Smooth muscle cell (in vitro differentiated cells): ENCODE measurements around the gene ACOX3. TPM values are rescaled to one million over a fixed set of nuclear protein-coding genes. Genes with fewer than 3 reads are reported as not detected.
A peak's percentile ranks its signal among the peaks of the same experiment; 100 is the strongest.
"Not testable (repeated sequence)": the region's sequence is repeated elsewhere in the genome, so short reads cannot be mapped to it uniquely, and the experiment has no call there.

Source experiments
- DNase-seq: peaks from one replicate; lab custom pipeline; 2025; ENCODE audit not compliant: unreplicated experiment; lab: John Stamatoyannopoulos, UW
- H2AFZ ChIP-seq: fragments of 200-600 bp; sonication (generic); 2 replicates; pipeline ENCODE4 v1.6.0; 2016; ENCODE audit warnings: antibody characterized with exemption, low read depth, mild to moderate bottlenecking
- H3F3A ChIP-seq: fragments of 200-600 bp; sonication (generic); 2 replicates; pipeline ENCODE4 v1.6.0; 2017; ENCODE audit warnings: antibody characterized with exemption, low read depth
- H3K27ac ChIP-seq: fragments of 200-600 bp; sonication (generic); 2 replicates; pipeline ENCODE4 v1.5.1; 2016; ENCODE audit warnings: low read depth, mild to moderate bottlenecking
- H3K27me3 ChIP-seq: fragments of 200-600 bp; sonication (generic); 2 replicates; pipeline ENCODE4 v1.6.1; 2016; ENCODE audit warnings: low read depth, mild to moderate bottlenecking
- H3K36me3 ChIP-seq: fragments of 200-600 bp; sonication (generic); 2 replicates; pipeline ENCODE4 v1.5.1; 2016; ENCODE audit warnings: low read depth
- H3K4me1 ChIP-seq: fragments of 200-600 bp; sonication (generic); 2 replicates; pipeline ENCODE4 v1.5.1; 2016; ENCODE audit warnings: low read depth
- H3K4me2 ChIP-seq: fragments of 200-600 bp; sonication (generic); 2 replicates; pipeline ENCODE4 v1.6.0; 2016; ENCODE audit warnings: mild to moderate bottlenecking
- H3K4me3 ChIP-seq: fragments of 200-600 bp; sonication (generic); 2 replicates; pipeline ENCODE4 v1.5.1; 2016; ENCODE audit warnings: mild to moderate bottlenecking
- H3K79me2 ChIP-seq: fragments of 200-600 bp; sonication (generic); 2 replicates; pipeline ENCODE4 v1.6.0; 2016; ENCODE audit warnings: low read depth, mild to moderate bottlenecking
- H3K9ac ChIP-seq: fragments of 200-600 bp; sonication (generic); 2 replicates; pipeline ENCODE4 v1.6.0; 2016; ENCODE audit warnings: low read depth
- H3K9me3 ChIP-seq: fragments of 200-600 bp; sonication (generic); replicated peaks from 2 replicates; pipeline ENCODE4 v1.5.1; 2016; ENCODE audit warnings: low read depth
- H4K20me1 ChIP-seq: fragments of 200-600 bp; sonication (generic); 2 replicates; pipeline ENCODE4 v1.6.0; 2016; ENCODE audit warnings: low read depth
- WGBS: methylation state at CpG from one replicate; pipeline ENCODE4 v1.1.7; 2016; ENCODE audit warnings: low lambda C conversion rate; 5-methylcytosine and 5-hydroxymethylcytosine counted together
- polyA plus RNA-seq: library from polyadenylated mRNA; unstranded; fragments of >200 nt; fragmentation: Nextera tagmentation; extraction: Ambion mirVana; gene quantifications from 2 replicates; pipeline ENCODE4 v1.2.1, GENCODE V29; 2016
- total RNA-seq: library from RNA; depleted of rRNA; stranded (reverse); fragments of >200 nt; gene quantifications from 2 replicates; pipeline ENCODE4 v1.2.3, GENCODE V29; 2014
- TF ChIP-seq, protein P1 (sequence below): fragments of 200-600 bp; sonication (generic); IDR thresholded peaks from 2 replicates; pipeline ENCODE4 v1.5.1; 2017; ENCODE audit warnings: borderline replicate concordance, mild to moderate bottlenecking, antibody characterized with exemption; ENCODE audit not compliant: insufficient read depth, poor library complexity, severe bottlenecking

Gene ACOX3
- total and polyA plus RNA-seq, 2 experiments from 2014 or later: 25.0 to 27.9 TPM

DNA sequence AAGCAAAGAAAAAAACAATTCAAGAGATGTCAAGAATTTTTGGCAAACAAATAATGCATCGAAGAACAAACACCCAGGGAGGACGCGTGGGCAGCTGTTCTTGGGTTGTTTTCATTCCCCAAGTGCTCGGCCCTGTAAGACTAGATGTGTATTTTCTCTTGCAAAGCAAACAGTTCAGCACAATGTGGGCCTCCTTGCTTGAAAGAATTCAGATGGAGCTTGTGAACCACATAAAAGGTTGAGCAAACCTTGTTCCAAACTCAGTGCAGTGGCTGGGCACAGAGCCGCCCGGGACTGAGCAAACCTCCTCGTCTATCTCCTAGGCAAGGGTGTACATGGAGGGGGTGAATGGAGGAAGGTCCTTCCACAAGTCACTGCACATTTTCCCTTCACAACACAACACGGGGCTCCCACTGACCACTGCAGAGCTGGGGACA is 88.6 kb downstream of the ACOX3 start:
- H3K79me2 ChIP-seq: no peaks in the 10 kb centered on the region
- no peaks in the 10 kb centered on the region for H3K9me3 ChIP-seq
- peak overlapping the region; percentile 13 for H3K4me2 ChIP-seq
- peaks cover 4% of the 10 kb centered on the region for H3F3A ChIP-seq
- no peak overlapping the region for H3K4me3 ChIP-seq
- no peak overlapping the region for H3K27ac ChIP-seq
- H2AFZ ChIP-seq: no peak overlapping the region
- TF ChIP-seq, protein P1, sequence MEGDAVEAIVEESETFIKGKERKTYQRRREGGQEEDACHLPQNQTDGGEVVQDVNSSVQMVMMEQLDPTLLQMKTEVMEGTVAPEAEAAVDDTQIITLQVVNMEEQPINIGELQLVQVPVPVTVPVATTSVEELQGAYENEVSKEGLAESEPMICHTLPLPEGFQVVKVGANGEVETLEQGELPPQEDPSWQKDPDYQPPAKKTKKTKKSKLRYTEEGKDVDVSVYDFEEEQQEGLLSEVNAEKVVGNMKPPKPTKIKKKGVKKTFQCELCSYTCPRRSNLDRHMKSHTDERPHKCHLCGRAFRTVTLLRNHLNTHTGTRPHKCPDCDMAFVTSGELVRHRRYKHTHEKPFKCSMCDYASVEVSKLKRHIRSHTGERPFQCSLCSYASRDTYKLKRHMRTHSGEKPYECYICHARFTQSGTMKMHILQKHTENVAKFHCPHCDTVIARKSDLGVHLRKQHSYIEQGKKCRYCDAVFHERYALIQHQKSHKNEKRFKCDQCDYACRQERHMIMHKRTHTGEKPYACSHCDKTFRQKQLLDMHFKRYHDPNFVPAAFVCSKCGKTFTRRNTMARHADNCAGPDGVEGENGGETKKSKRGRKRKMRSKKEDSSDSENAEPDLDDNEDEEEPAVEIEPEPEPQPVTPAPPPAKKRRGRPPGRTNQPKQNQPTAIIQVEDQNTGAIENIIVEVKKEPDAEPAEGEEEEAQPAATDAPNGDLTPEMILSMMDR: no peak
- no peaks in the 10 kb centered on the region for H3K27me3 ChIP-seq
- H3K4me1 ChIP-seq: peaks cover 10% of the 10 kb centered on the region
- 60% methylated on average over 8 of the region's 8 CpGs for WGBS
- no peaks in the 10 kb centered on the region for H3K36me3 ChIP-seq
- H3K9ac ChIP-seq: no peak overlapping the region
- no peak for DNase-seq
- no peaks in the 10 kb centered on the region for H4K20me1 ChIP-seq

DNA sequence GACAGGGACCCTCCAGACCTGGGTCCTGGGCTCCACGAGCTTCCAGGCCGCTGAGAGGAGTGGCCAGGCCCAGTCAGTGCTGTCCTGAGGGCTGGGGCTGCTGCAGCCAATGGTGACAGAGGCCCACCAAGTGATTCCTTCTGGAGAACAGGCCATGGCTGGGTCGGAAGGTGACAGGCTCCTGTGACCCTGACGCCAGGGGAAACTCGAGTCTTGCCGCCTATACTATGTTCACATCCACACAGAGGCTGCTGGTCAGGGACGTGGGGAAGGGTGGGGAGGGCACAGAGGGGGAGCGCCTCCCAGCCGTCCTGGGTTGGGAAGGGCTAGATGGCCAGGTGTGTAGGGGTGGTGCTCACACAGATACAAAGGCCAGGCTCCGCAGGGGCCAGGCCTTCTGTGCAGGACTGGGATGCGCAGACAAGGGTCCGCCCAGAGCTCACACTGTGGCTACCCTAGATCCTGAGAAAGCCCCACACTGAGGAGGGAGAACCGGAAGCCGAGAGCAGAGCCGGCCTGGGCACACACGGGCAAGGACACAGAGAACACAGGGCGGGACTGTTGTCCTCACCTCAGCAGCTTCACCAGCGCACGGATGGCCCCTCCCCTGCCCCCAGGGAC is 89.6 kb downstream of the ACOX3 start:
- Histone ChIP-seq H3K9ac (no peak overlapping the region), H3K27ac (no peak overlapping the region), H3K27me3 (no peaks in the 10 kb centered on the region), H4K20me1 (no peaks in the 10 kb centered on the region), H3K4me3 (no peak overlapping the region), H3K4me1 (peaks cover 10% of the 10 kb centered on the region), H2AFZ (no peak overlapping the region), H3F3A (peaks cover 4% of the 10 kb centered on the region), H3K79me2 (no peaks in the 10 kb centered on the region), H3K4me2 (no peak overlapping the region), H3K9me3 (no peaks in the 10 kb centered on the region), H3K36me3 (no peaks in the 10 kb centered on the region)
- DNase-seq: no peak
- WGBS: 92% methylated on average over 19 of the region's 19 CpGs
- TF ChIP-seq, protein P1: no peak

DNA sequence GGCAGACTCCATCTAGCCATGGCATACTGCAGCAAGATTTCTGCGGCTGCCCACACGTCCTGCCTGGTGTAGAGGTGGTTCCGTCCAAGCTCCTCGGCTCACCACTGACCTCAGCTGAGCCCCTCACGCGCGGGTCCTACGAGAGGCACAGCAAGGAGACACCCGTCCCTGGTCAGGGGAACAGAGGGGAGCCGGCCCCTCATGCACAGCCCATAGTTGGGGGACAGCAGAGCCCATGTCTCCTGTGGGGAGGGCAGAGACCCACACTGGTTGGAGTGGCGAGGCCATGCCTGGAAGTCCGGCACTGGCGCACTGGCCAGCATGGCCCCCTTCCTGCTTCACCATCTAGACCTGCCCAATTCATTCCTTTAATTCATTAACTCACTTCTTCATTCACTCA is 90.2 kb downstream of the ACOX3 start:
- Histone ChIP-seq H3K4me1 (peaks cover 6% of the 10 kb centered on the region), H3K36me3 (no peaks in the 10 kb centered on the region), H2AFZ (no peak overlapping the region), H3K4me2 (no peak overlapping the region), H3K27ac (no peak overlapping the region), H3K79me2 (no peaks in the 10 kb centered on the region), H4K20me1 (no peaks in the 10 kb centered on the region), H3K4me3 (no peak overlapping the region), H3K9ac (no peak overlapping the region), H3K9me3 (no peaks in the 10 kb centered on the region), H3F3A (peaks cover 2% of the 10 kb centered on the region), H3K27me3 (no peaks in the 10 kb centered on the region)
- WGBS: 90% methylated on average over 13 of the region's 13 CpGs
- TF ChIP-seq, protein P1: no peak
- no peak for DNase-seq

DNA sequence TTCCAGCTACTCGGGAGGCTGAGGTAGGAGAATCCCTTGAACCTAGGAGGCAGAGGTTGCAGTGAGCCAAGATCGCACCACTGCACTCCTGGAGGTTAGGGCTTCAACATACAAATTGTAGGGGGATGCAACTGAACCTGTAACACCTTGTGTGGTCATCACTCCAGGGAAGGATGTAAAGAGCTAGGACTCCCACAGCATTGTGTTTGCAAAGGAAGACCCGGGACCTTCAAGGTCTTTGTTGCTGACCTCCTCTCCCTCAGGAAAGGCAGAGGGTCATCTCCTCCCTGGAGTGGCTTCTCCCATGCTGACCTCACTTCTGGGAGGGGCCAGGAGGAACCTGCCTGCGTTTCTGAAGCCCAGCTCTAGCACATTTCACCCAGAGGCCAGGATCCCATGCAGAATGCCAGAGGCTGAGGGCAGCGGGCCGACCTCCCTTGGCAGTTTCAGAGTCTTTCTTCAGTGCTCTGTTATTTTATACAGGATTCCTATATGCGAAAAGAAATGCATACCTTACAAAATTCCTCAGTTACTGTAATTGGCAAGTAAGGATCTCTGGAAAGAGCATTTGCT is 90.8 kb downstream of the ACOX3 start:
- Histone ChIP-seq H2AFZ (no peak overlapping the region), H3K9ac (no peak overlapping the region), H3K4me1 (peaks cover under 1% of the 10 kb centered on the region), H3K4me2 (no peak overlapping the region), H3K36me3 (no peaks in the 10 kb centered on the region), H3K4me3 (no peak overlapping the region), H4K20me1 (no peaks in the 10 kb centered on the region), H3F3A (no peaks in the 10 kb centered on the region), H3K79me2 (no peaks in the 10 kb centered on the region), H3K27ac (no peak overlapping the region), H3K9me3 (no peaks in the 10 kb centered on the region), H3K27me3 (no peaks in the 10 kb centered on the region)
- no peak for DNase-seq
- TF ChIP-seq, protein P1: no peak
- 80% methylated on average over 7 of the region's 7 CpGs for WGBS

DNA sequence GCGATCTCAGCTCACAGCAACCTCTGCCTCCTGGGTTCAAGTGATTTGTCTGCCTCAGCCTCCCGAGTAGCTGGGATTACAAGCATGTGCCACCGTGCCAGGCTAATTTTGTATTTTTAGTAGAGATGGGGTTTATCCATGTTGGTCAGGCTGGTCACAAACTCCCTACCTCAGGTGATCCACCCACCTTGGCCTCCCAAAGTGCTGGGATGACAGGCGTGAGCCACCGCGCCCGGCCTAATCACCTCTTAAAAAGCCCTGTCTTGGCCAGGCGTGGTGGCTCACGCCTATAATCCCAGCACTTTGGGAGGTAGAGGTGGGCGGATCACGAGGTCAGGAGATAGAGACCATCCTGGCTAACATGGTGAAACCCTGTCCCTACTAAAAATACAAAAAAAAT is 91.3 kb downstream of the ACOX3 start:
- H4K20me1 ChIP-seq, DNase-seq, H3K27me3 ChIP-seq, H3K4me3 ChIP-seq, H3K79me2 ChIP-seq, H2AFZ ChIP-seq, H3K9me3 ChIP-seq, H3K9ac ChIP-seq, H3K36me3 ChIP-seq, H3K4me2 ChIP-seq, H3K4me1 ChIP-seq, H3F3A ChIP-seq, H3K27ac ChIP-seq: not testable (repeated sequence)
- WGBS: 87% methylated on average over 11 of the region's 11 CpGs
